Activated CD4-positive, alpha-beta T cell treated with anti-CD3 and anti-CD28 coated beads, Interleukin-2, amount 50 U/mL, for 48 hours (primary cell): Measurements from ENCODE around the gene KMT5B.

Source experiments
- DNase-seq, 2 experiments: peaks; one replicate each; pipeline ENCODE4 v3.0.0-alpha.2; 2020

KMT5B gene

GRCh38 chr11:68116974-68117373 lies 96.1 kb downstream of the KMT5B start:
- no peak for DNase-seq

- no peak for DNase-seq
Observed at GRCh38 chr11:68116126-68116525, 97.0 kb downstream of the KMT5B start.

- no peak for DNase-seq
Observed at GRCh38 chr11:68115285-68115684, 97.8 kb downstream of the KMT5B start.

- no peak for DNase-seq
Observed at GRCh38 chr11:68113986-68114385, 99.1 kb downstream of the KMT5B start.

- DNase-seq, result no peak
Observed at GRCh38 chr11:68107689-68108088, 105.4 kb downstream of the KMT5B start.

- no peak for DNase-seq
Observed at GRCh38 chr11:68106165-68106940, 106.7 kb downstream of the KMT5B start.
